HEK293 (cell line): ENCODE measurements around the gene IL1RN.

Experiments
- CTCF ChIP-seq: fragments of 450-650 bp; formaldehyde crosslinking; IDR thresholded peaks from 2 replicates; pipeline ENCODE4 v1.5.1; 2016; ENCODE audit warnings: missing biosample characterization, missing genetic modification characterization
- IKZF3 ChIP-seq: fragments of 450-650 bp; IDR thresholded peaks from 2 replicates; pipeline ENCODE4 v1.5.0; 2018; ENCODE audit warnings: missing biosample characterization, mild to moderate bottlenecking, missing genetic modification characterization, moderate library complexity
- PRDM10 ChIP-seq: fragments of 450-650 bp; formaldehyde crosslinking; IDR thresholded peaks from 2 replicates; pipeline ENCODE4 v1.5.1; 2016; ENCODE audit warnings: missing biosample characterization, missing genetic modification characterization
- TRIM28 ChIP-seq: IDR thresholded peaks from 2 replicates; pipeline ENCODE4 v1.6.1; 2011; ENCODE audit warnings: low read length, control low read depth, borderline replicate concordance
- YY1 ChIP-seq: fragments of 450-650 bp; formaldehyde crosslinking; IDR thresholded peaks from 2 replicates; pipeline ENCODE4 v1.5.1; 2018; ENCODE audit warnings: missing biosample characterization, missing genetic modification characterization
- ZBTB17 ChIP-seq: fragments of 450-650 bp; formaldehyde crosslinking; IDR thresholded peaks from 2 replicates; pipeline ENCODE4 v1.5.1; 2016; ENCODE audit warnings: missing biosample characterization, missing genetic modification characterization
- ZBTB8A ChIP-seq: fragments of 450-650 bp; formaldehyde crosslinking; IDR thresholded peaks from 2 replicates; pipeline ENCODE4 v1.5.1; 2016; ENCODE audit warnings: missing biosample characterization, missing genetic modification characterization
- ZNF488 ChIP-seq: fragments of 450-650 bp; formaldehyde crosslinking; IDR thresholded peaks from 2 replicates; pipeline ENCODE4 v1.5.1; 2016; ENCODE audit warnings: missing biosample characterization, missing genetic modification characterization
- ZNF639 ChIP-seq: fragments of 450-650 bp; formaldehyde crosslinking; IDR thresholded peaks from 2 replicates; pipeline ENCODE4 v1.5.1; 2016; ENCODE audit warnings: missing biosample characterization, missing genetic modification characterization

- no peak for TF ChIP-seq CTCF (tag by site-specific recombination)
- TF ChIP-seq TRIM28: no peak
- TF ChIP-seq ZBTB8A (tag by site-specific recombination): no peak
- no peak for TF ChIP-seq ZNF639 (tag by site-specific recombination)
- no peak for TF ChIP-seq YY1 (tag by site-specific recombination)
- no peak for TF ChIP-seq ZNF488
- TF ChIP-seq ZBTB17 (tag by site-specific recombination): no peak
- TF ChIP-seq PRDM10 (tag by site-specific recombination): no peak
- TF ChIP-seq IKZF3 (tag by site-specific recombination): no peak
These were observed 29.4 kb upstream of the IL1RN start for GRCh38 chr2:113098041-113098440.
